H9 (cell line): ENCODE data around the gene FBXO48. TPM values are rescaled to one million over a fixed set of nuclear protein-coding genes. Genes with fewer than 3 reads are reported as not detected.

Source experiments
- DNase-seq: peaks from one replicate; pipeline ENCODE4 v3.0.0-alpha.2; 2017
- H2AFZ ChIP-seq: one replicate; pipeline ENCODE4 v1.6.1; 2013; ENCODE audit warnings: mild to moderate bottlenecking, low read length, control low read depth, moderate library complexity
- H2AK5ac ChIP-seq: 2 replicates; pipeline ENCODE4 v1.6.1; 2013; ENCODE audit warnings: low read length, control low read depth, mixed read lengths; ENCODE audit not compliant: insufficient read length
- H2BK120ac ChIP-seq: one replicate; pipeline ENCODE4 v1.6.1; 2013; ENCODE audit warnings: low read depth, mild to moderate bottlenecking, low read length, control low read depth, inconsistent platforms; ENCODE audit not compliant: poor library complexity, severe bottlenecking
- H2BK12ac ChIP-seq: 2 replicates; pipeline ENCODE4 v1.6.1; 2013; ENCODE audit warnings: low read length, control low read depth, mixed read lengths, low read depth; ENCODE audit not compliant: insufficient read length
- H2BK15ac ChIP-seq: 2 replicates; pipeline ENCODE4 v1.6.1; 2013; ENCODE audit warnings: low read depth, low read length, control low read depth
- H2BK20ac ChIP-seq: one replicate; pipeline ENCODE4 v1.6.1; 2013; ENCODE audit warnings: low read depth, mild to moderate bottlenecking, low read length, control low read depth, inconsistent platforms; ENCODE audit not compliant: poor library complexity, severe bottlenecking
- H2BK5ac ChIP-seq: 2 replicates; pipeline ENCODE4 v1.6.1; 2013; ENCODE audit warnings: low read length, control low read depth, mixed read lengths; ENCODE audit not compliant: insufficient read length
- H3K14ac ChIP-seq: 2 replicates; pipeline ENCODE4 v1.6.1; 2013; ENCODE audit warnings: low read length, control low read depth; ENCODE audit not compliant: insufficient read depth
- H3K18ac ChIP-seq: 2 replicates; pipeline ENCODE4 v1.6.1; 2013; ENCODE audit warnings: low read depth, mild to moderate bottlenecking, mixed read lengths, low read length, control low read depth; ENCODE audit not compliant: insufficient read length
- H3K23ac ChIP-seq: 2 replicates; pipeline ENCODE4 v1.6.1; 2013; ENCODE audit warnings: low read length, control low read depth, mixed read lengths, low read depth; ENCODE audit not compliant: insufficient read length
- H3K23me2 ChIP-seq: 2 replicates; pipeline ENCODE4 v1.6.1; 2013; ENCODE audit warnings: low read depth, mild to moderate bottlenecking, mixed read lengths, low read length, control low read depth; ENCODE audit not compliant: insufficient read length, poor library complexity, severe bottlenecking
- H3K27ac ChIP-seq: 2 replicates; pipeline ENCODE4 v1.5.1; 2013; ENCODE audit warnings: low read length, control low read depth, mixed read lengths, low read depth; ENCODE audit not compliant: insufficient read length
- H3K27me3 ChIP-seq: 2 replicates; pipeline ENCODE4 v1.6.1; 2013; ENCODE audit warnings: low read length, control low read depth, inconsistent platforms; ENCODE audit not compliant: insufficient read depth
- H3K4ac ChIP-seq: 2 replicates; pipeline ENCODE4 v1.6.1; 2013; ENCODE audit warnings: low read depth, mild to moderate bottlenecking, control low read depth, inconsistent platforms, low read length, moderate library complexity
- H3K4me1 ChIP-seq: 2 replicates; pipeline ENCODE4 v1.6.1; 2013; ENCODE audit warnings: low read length, control low read depth, inconsistent platforms; ENCODE audit not compliant: insufficient read depth
- H3K4me2 ChIP-seq: 2 replicates; pipeline ENCODE4 v1.6.1; 2013; ENCODE audit warnings: low read length, control low read depth, mixed read lengths; ENCODE audit not compliant: insufficient read length, insufficient read depth
- H3K56ac ChIP-seq: 2 replicates; pipeline ENCODE4 v1.6.1; 2013; ENCODE audit warnings: low read depth, mild to moderate bottlenecking, mixed read lengths, low read length, control low read depth; ENCODE audit not compliant: insufficient read length
- H3K79me1 ChIP-seq: 2 replicates; pipeline ENCODE4 v1.6.1; 2013; ENCODE audit warnings: low read depth, mild to moderate bottlenecking, moderate library complexity, low read length, control low read depth, inconsistent platforms; ENCODE audit not compliant: insufficient read depth, poor library complexity, severe bottlenecking
- H3K79me2 ChIP-seq: 2 replicates; pipeline ENCODE4 v1.6.1; 2013; ENCODE audit warnings: low read length, control low read depth, inconsistent platforms; ENCODE audit not compliant: insufficient read depth
- H3K9ac ChIP-seq: 2 replicates; pipeline ENCODE4 v1.6.1; 2013; ENCODE audit warnings: low read length, control low read depth, mixed read lengths; ENCODE audit not compliant: insufficient read length; ENCODE audit errors: extremely low read depth
- H3K9me3 ChIP-seq: one replicate; pipeline ENCODE4 v1.6.1; 2013; ENCODE audit warnings: low read depth, low read length, inconsistent platforms; ENCODE audit not compliant: control insufficient read depth
- H3T11ph ChIP-seq: one replicate; pipeline ENCODE4 v1.6.1; 2013; ENCODE audit warnings: mild to moderate bottlenecking, low read length, control low read depth, inconsistent platforms
- H4K20me1 ChIP-seq: one replicate; pipeline ENCODE4 v1.6.1; 2013; ENCODE audit not compliant: control insufficient read depth, insufficient read length, insufficient read depth
- H4K5ac ChIP-seq: 2 replicates; pipeline ENCODE4 v1.6.1; 2013; ENCODE audit warnings: low read depth, mild to moderate bottlenecking, mixed read lengths, low read length, control low read depth; ENCODE audit not compliant: insufficient read length
- H4K8ac ChIP-seq: replicated peaks from 2 replicates; pipeline ENCODE4 v1.6.1; 2013; ENCODE audit warnings: low read length, control low read depth, mixed read lengths, low read depth; ENCODE audit not compliant: insufficient read length
- H4K91ac ChIP-seq: 2 replicates; pipeline ENCODE4 v1.6.1; 2013; ENCODE audit warnings: low read depth, mild to moderate bottlenecking, moderate library complexity, mixed read lengths, low read length, control low read depth; ENCODE audit not compliant: insufficient read length
- H3K27ac Mint-ChIP-seq, 3 experiments: 2 replicates in 2 of 3; 3 replicates in 1 of 3; pipeline ENCODE4 v1.8.0; 2020 to 2021; ENCODE audit warnings: mixed read lengths in 3 of 3, mild to moderate bottlenecking in 1 of 3, moderate library complexity in 1 of 3
- H3K27me3 Mint-ChIP-seq: 2 replicates; pipeline ENCODE4 v1.8.0; 2021; ENCODE audit warnings: low read depth, mild to moderate bottlenecking, moderate library complexity, mixed read lengths
- H3K36me3 Mint-ChIP-seq, 3 experiments: 2 replicates in 2 of 3; 3 replicates in 1 of 3; pipeline ENCODE4 v1.8.0; 2020 to 2021; ENCODE audit warnings: low read depth in 3 of 3, mixed read lengths in 3 of 3; ENCODE audit not compliant: insufficient read depth in 1 of 3
- H3K4me1 Mint-ChIP-seq, 2 experiments: 2 replicates each; pipeline ENCODE4 v1.8.0; 2020; ENCODE audit warnings: mixed read lengths in 2 of 2
- H3K4me3 Mint-ChIP-seq, 2 experiments: 2 replicates in 1 of 2; 3 replicates in 1 of 2; pipeline ENCODE4 v1.8.0; 2020 to 2021; ENCODE audit warnings: mild to moderate bottlenecking in 2 of 2, mixed read lengths in 2 of 2, moderate library complexity in 1 of 2
- H3K9me3 Mint-ChIP-seq, 2 experiments: 2 replicates in 1 of 2; 3 replicates in 1 of 2; pipeline ENCODE4 v1.8.0; 2020; ENCODE audit warnings: mild to moderate bottlenecking in 2 of 2, mixed read lengths in 2 of 2, moderate library complexity in 1 of 2
- CTCF ChIP-seq: fragments of 200-600 bp; sonication (generic); conservative IDR thresholded peaks from 3 replicates; pipeline ENCODE4 v1.8.0; 2021; ENCODE audit warnings: antibody characterized with exemption, mild to moderate bottlenecking
- WGBS: extraction: QIAGEN DNeasy Blood & Tissue Kit; methylation state at CpG from one replicate; pipeline ENCODE4 v1.1.7; 2013; ENCODE audit warnings: missing lambda C conversion rate, low lambda C conversion rate, mixed read lengths; ENCODE audit not compliant: insufficient read length; ENCODE audit errors: extremely low coverage; 5-methylcytosine and 5-hydroxymethylcytosine counted together
- total RNA-seq: library from RNA; stranded (reverse); gene quantifications from 2 replicates; pipeline ENCODE4 v1.2.1, GENCODE V29; 2021

The FBXO48 gene
- total RNA-seq, 1 experiment from 2014 or later: 1.4 TPM

- Histone ChIP-seq H2BK12ac (no peak overlapping the region), H3K18ac (no peak overlapping the region), H2BK5ac (no peak overlapping the region), H3K9me3 (no peaks in the 10 kb centered on the region), H3K4me2 (no peak overlapping the region), H4K5ac (no peak overlapping the region), H3K14ac (no peak overlapping the region), H4K20me1 (no peaks in the 10 kb centered on the region), H2BK120ac (no peak overlapping the region), H3K23ac (no peak overlapping the region), H3K23me2 (no peaks in the 10 kb centered on the region), H3T11ph (no peak overlapping the region), H3K79me2 (no peaks in the 10 kb centered on the region), H3K27me3 (no peaks in the 10 kb centered on the region), H4K91ac (no peak overlapping the region), H2AK5ac (no peak overlapping the region), H2BK15ac (no peak overlapping the region), H3K4ac (no peak overlapping the region), H2AFZ (no peak overlapping the region), H3K79me1 (no peaks in the 10 kb centered on the region), H2BK20ac (no peak overlapping the region), H3K9ac (no peak overlapping the region), H3K4me1 (no peaks in the 10 kb centered on the region), H3K27ac (no peak overlapping the region), H3K56ac (no peak overlapping the region), H4K8ac (no peak overlapping the region)
- WGBS: no CpG with 5 or more reads among the region's 2 CpGs
- no peaks in the 10 kb centered on the region for H3K9me3 Mint-ChIP-seq
- no peak for DNase-seq
- H3K4me1 Mint-ChIP-seq: peaks cover 4% of the 10 kb centered on the region in 2 experiments
- no peak overlapping the region for H3K27ac Mint-ChIP-seq
- TF ChIP-seq CTCF: no peak; the same call in 2 of the 3 replicates
- no peaks in the 10 kb centered on the region; the same call in 1 of the 2 replicates for H3K27me3 Mint-ChIP-seq
- no peak overlapping the region for H3K4me3 Mint-ChIP-seq
- H3K36me3 Mint-ChIP-seq: no peaks in the 10 kb centered on the region
These were observed 25.1 kb downstream of the FBXO48 start for GRCh38 chr2:68441994-68442322.
